Suprapubic skin (tissue), 4 donors: ENCODE measurements around the gene KCTD14. TPM values are rescaled to one million over a fixed set of nuclear protein-coding genes. Genes with fewer than 3 reads are reported as not detected.
A peak's percentile ranks its signal among the peaks of the same experiment; 100 is the strongest.
"Not testable (repeated sequence)": the region's sequence is repeated elsewhere in the genome, so short reads cannot be mapped to it uniquely, and the experiment has no call there.

ENCODE experiments used
- DNase-seq, 2 donors: peaks; one replicate each; pipeline ENCODE4 v3.0.0-alpha.2; 2019; ENCODE audit warnings: low spot score in 2 of 2
- H3K27ac ChIP-seq: fragments of 200-600 bp; sonication (generic); one replicate; pipeline ENCODE4 v1.5.1; 2019
- H3K27me3 ChIP-seq: fragments of 200-600 bp; sonication (generic); one replicate; pipeline ENCODE4 v1.5.1; 2019
- H3K36me3 ChIP-seq: fragments of 200-600 bp; sonication (generic); one replicate; pipeline ENCODE4 v1.5.1; 2019
- H3K4me1 ChIP-seq: fragments of 200-600 bp; sonication (generic); one replicate; pipeline ENCODE4 v1.5.1; 2019
- H3K4me3 ChIP-seq: fragments of 200-600 bp; sonication (generic); one replicate; pipeline ENCODE4 v1.5.1; 2019; ENCODE audit warnings: mild to moderate bottlenecking
- H3K9me3 ChIP-seq: fragments of 200-600 bp; sonication (generic); one replicate; pipeline ENCODE4 v1.5.1; 2019
- EP300 ChIP-seq: sonication (generic); formaldehyde crosslinking; IDR thresholded peaks from one replicate; pipeline ENCODE4 v1.6.1; 2017; ENCODE audit warnings: antibody characterized with exemption
- POLR2A ChIP-seq, 2 donors: fragments of 450-650 bp; IDR thresholded peaks; one replicate each; pipeline ENCODE4 v1.6.1; 2017; ENCODE audit warnings: antibody characterized with exemption in 2 of 2, mild to moderate bottlenecking in 2 of 2, moderate library complexity in 2 of 2
- POLR2AphosphoS5 ChIP-seq, 3 donors: sonication (generic); formaldehyde crosslinking; IDR thresholded peaks; one replicate each; pipeline ENCODE4 v1.6.1; 2017; ENCODE audit warnings: antibody characterized with exemption in 3 of 3
- WGBS: methylation state at CpG from one replicate; pipeline ENCODE4 v1.1.5; 2018; 5-methylcytosine and 5-hydroxymethylcytosine counted together
- total RNA-seq, 4 donors: library from RNA; depleted of rRNA; stranded (reverse); fragments of >200 nt; gene quantifications; one replicate each; pipeline ENCODE4 v1.1.0, GENCODE V29; 2016
- TF ChIP-seq, protein P1 (sequence below), 2 donors: fragments of 200-600 bp in 1 of 2; fragments of 450-650 bp in 1 of 2; sonication (generic) in 1 of 2; IDR thresholded peaks; one replicate each; pipeline ENCODE4 v1.5.1; 2016 to 2019; ENCODE audit warnings: antibody characterized with exemption in 2 of 2, mild to moderate bottlenecking in 1 of 2, moderate library complexity in 1 of 2

KCTD14 gene
- total RNA-seq, 4 donors from 2014 or later = 1.8 to 6.0 (median 3.3) TPM

DNA sequence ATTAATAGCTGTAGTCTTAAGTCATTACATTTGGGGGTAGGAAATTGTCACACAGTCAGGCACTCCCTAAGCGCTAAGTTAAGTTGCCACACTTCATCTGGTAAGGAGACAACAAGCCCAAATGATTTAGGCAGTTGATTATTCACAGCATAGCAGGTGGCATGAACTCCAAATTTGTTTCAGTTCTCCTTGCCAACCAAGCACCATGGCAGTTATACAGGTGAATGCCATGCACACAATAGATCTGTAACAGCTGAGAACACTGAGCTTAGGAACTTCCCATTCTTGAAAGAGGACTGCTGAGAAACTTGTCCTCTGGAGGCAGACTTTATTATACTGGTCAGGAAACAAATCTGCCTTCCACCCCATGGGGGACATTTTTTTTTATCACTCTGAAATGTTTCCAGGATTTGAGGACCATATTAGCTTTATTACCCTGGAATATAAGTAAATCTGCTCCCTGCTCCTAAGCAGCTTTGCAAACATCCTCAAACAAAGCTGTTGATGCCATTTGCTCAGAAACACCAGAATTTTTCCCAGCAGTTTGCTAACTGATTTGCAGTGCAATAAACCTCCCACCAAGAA, 23.5 kb downstream of the KCTD14 start:
- H3K4me3 ChIP-seq = no peak overlapping the region
- WGBS = 83% methylated on average over 1 of the region's 1 CpG
- TF ChIP-seq, protein P1, sequence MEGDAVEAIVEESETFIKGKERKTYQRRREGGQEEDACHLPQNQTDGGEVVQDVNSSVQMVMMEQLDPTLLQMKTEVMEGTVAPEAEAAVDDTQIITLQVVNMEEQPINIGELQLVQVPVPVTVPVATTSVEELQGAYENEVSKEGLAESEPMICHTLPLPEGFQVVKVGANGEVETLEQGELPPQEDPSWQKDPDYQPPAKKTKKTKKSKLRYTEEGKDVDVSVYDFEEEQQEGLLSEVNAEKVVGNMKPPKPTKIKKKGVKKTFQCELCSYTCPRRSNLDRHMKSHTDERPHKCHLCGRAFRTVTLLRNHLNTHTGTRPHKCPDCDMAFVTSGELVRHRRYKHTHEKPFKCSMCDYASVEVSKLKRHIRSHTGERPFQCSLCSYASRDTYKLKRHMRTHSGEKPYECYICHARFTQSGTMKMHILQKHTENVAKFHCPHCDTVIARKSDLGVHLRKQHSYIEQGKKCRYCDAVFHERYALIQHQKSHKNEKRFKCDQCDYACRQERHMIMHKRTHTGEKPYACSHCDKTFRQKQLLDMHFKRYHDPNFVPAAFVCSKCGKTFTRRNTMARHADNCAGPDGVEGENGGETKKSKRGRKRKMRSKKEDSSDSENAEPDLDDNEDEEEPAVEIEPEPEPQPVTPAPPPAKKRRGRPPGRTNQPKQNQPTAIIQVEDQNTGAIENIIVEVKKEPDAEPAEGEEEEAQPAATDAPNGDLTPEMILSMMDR (IDR thresholded peaks at IDR 0.05) = no peak

DNA sequence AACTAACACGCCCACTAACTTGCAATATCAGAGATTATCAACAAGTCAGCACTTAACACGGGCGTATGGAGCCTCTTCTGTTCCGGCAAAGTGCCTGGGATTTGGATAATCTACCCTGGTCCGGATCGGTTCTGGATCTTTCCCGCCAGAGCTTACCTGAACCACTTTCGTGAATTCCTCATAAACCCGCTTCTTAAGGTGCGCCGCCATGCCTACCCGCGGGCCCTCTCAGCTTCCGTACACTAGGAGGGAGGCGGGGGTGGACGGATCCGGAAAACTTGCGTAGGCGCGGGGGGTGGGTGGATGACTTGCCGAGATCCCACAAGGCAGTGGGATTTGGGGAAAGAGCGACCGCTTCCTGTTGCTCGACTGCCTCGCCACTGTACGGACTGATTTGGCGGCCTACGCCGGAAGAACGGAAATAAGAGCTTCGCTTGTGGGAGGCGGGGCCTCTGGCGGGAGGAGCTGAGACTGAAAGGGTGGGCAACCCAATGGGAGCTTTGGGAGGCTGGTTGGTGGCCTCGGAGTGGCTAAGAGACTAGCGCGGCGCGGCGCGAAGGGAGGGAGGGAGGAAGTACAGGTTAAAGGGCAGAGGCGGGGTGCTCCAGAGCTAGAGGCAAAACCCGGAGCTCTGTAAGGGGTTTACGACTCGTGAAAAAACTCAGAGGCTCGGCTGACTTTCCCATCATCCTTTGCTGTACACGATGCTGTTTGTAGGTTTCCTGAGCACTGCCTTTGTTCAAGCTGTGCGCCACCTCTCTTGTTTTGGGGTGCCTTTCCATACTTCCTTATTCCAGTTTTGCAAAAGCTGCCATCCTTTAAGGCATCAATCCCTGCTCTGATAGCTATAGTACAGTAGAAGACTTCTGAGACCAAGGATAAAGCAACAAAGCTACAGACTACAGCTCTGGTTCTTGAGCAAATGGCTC, 28.4 kb downstream of the KCTD14 start, which contains the start of gene INTS4:
Gene INTS4, minus strand, starts transcription at position 235 of the 929 bp plus-strand sequence. Its CDS starts 25 bp downstream, at position 210.
- H3K27ac ChIP-seq = peak within 1 kb of the TSS; percentile 82
- TF ChIP-seq, protein P1 (IDR thresholded peaks at IDR 0.05) = no peak
- TF ChIP-seq POLR2A (IDR thresholded peaks at IDR 0.05) = no peak
- TF ChIP-seq EP300 = no peak
- peak in 2 of 3 donors; percentile 26 to 92 for TF ChIP-seq POLR2AphosphoS5 (IDR thresholded peaks at IDR 0.05)
- no peaks in the 10 kb centered on the region for H3K27me3 ChIP-seq
- WGBS = under 1% methylated on average over 38 of the region's 47 CpGs
- H3K4me3 ChIP-seq = peak within 1 kb of the TSS; percentile 55
- H3K36me3 ChIP-seq = peaks cover 16% of the 10 kb centered on the region
- no peaks in the 10 kb centered on the region for H3K9me3 ChIP-seq
- peak; percentile 99 for DNase-seq
- peaks cover 20% of the 10 kb centered on the region for H3K4me1 ChIP-seq

More for the DNA sequence above, 23.5 kb downstream of the KCTD14 start:
- H3K36me3 ChIP-seq = no peaks in the 10 kb centered on the region
- no peaks in the 10 kb centered on the region for H3K9me3 ChIP-seq
- H3K4me1 ChIP-seq = peaks cover 5% of the 10 kb centered on the region
- H3K27me3 ChIP-seq = peaks cover 4% of the 10 kb centered on the region
- H3K27ac ChIP-seq = no peak overlapping the region
- no peak for DNase-seq

DNA sequence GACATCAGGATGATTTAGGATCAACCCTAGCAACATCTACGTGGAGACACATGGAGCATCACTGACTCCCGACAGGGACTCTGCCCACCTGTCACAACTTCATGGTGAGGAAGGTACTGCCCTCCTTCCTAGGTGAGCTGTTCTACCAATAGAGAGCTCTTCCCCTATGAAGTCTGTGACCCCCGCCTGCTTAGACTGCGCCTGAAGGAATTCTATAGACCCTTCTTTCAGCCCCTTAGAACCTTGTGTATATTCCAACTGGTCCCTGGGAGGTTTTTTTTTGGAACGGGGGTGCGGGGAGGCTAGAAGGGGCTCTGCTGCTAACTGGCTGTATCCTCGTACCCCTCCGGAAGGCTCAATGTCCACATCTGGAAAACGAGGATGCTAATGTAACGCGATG, 29.2 kb downstream of the KCTD14 start:
- Histone ChIP-seq H3K9me3 (no peaks in the 10 kb centered on the region), H3K27ac (peak overlapping the region; percentile 82), H3K4me1 (peaks cover 20% of the 10 kb centered on the region), H3K27me3 (no peaks in the 10 kb centered on the region), H3K36me3 (peaks cover 22% of the 10 kb centered on the region), H3K4me3 (peak overlapping the region; percentile 55)
- under 1% methylated on average over 11 of the region's 11 CpGs for WGBS
- TF ChIP-seq POLR2A (IDR thresholded peaks at IDR 0.05) = no peak
- TF ChIP-seq, protein P1 (IDR thresholded peaks at IDR 0.05) = no peak
- no peak for DNase-seq

GRCh38 chr11:77990981-77991380, 32.1 kb downstream of the KCTD14 start:
- TF ChIP-seq POLR2A (IDR thresholded peaks at IDR 0.05) (no peak), POLR2AphosphoS5 (IDR thresholded peaks at IDR 0.05) (no peak), EP300 (no peak)
- TF ChIP-seq, protein P1 (IDR thresholded peaks at IDR 0.05) = no peak
- Histone ChIP-seq H3K4me3 (no peak overlapping the region), H3K9me3 (no peaks in the 10 kb centered on the region), H3K36me3 (peaks cover 25% of the 10 kb centered on the region), H3K4me1 (peaks cover 20% of the 10 kb centered on the region), H3K27me3 (no peaks in the 10 kb centered on the region), H3K27ac (no peak overlapping the region)
- DNase-seq = no peak
- 91% methylated on average over 5 of the region's 5 CpGs for WGBS

DNA sequence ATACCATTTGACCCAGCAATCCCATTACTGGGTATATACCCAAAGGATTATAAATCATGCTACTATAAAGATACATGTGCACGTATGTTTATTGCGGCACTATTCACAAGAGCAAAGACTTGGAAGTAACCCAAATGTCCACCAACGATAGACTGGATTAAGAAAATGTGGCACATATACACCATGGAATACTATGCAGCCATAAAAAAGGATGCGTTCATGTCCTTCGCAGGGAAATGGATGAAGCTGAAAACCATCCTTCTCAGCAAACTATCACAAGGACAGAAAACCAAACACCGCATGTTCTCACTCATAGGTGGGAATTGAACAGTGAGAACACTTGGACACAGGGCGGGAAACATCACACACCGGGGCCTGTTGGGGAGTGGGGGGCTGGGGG, 36.6 kb downstream of the KCTD14 start:
- DNase-seq, H3K4me3 ChIP-seq, H3K27me3 ChIP-seq, H3K27ac ChIP-seq, H3K4me1 ChIP-seq, H3K9me3 ChIP-seq: not testable (repeated sequence)
- 97% methylated on average over 8 of the region's 8 CpGs for WGBS
- peaks cover 34% of the 10 kb centered on the region for H3K36me3 ChIP-seq
